ENCODE data around the gene BUB3. TPM values are rescaled to one million over a fixed set of nuclear protein-coding genes. Genes with fewer than 3 reads are reported as not detected.
"Not testable (repeated sequence)": the region's sequence is repeated elsewhere in the genome, so short reads cannot be mapped to it uniquely, and the experiment has no call there.

BUB3 gene
- polyA plus RNA-seq, 2 donors = 18.9 to 72.7 TPM

- no peak overlapping the region for H3K4me3 ChIP-seq (ENCODE audit: low read depth in 1 of 2, low read length in 2 of 2)
- no peaks in the 10 kb centered on the region for H3K27me3 ChIP-seq (ENCODE audit: control insufficient read depth in 1 of 2, insufficient read depth in 2 of 2, low read length in 2 of 2)
- WGBS, 2 donors = 97 to 100% methylated on average over 4 of the region's 4 CpGs
- H3K9me3 ChIP-seq (ENCODE audit: control insufficient read depth in 2 of 2, insufficient read depth in 1 of 2, low read depth in 1 of 2, low read length in 1 of 2) = no peaks in the 10 kb centered on the region
- no peak overlapping the region for H3K27ac ChIP-seq (ENCODE audit: low read depth in 2 of 2, low read length in 1 of 2)
- H3K4me1 ChIP-seq (ENCODE audit: control insufficient read depth in 2 of 2, insufficient read depth in 2 of 2, low read length in 1 of 2) = no peaks in the 10 kb centered on the region
- H3K36me3 ChIP-seq (ENCODE audit: control insufficient read depth in 2 of 2, insufficient read depth in 2 of 2, low read length in 1 of 2) = peaks cover 0 to 4% of the 10 kb centered on the region in 2 donors
These were observed 16.8 kb downstream of the BUB3 start for GRCh38 chr10:123170961-123171360.

- 96 to 97% methylated on average over 10 of the region's 10 CpGs for WGBS, 2 donors
- not testable (repeated sequence) for H3K4me3 ChIP-seq (ENCODE audit: low read depth in 1 of 2, low read length in 2 of 2); H3K27ac ChIP-seq (ENCODE audit: low read depth in 2 of 2, low read length in 1 of 2); H3K4me1 ChIP-seq (ENCODE audit: control insufficient read depth in 2 of 2, insufficient read depth in 2 of 2, low read length in 1 of 2); H3K36me3 ChIP-seq (ENCODE audit: control insufficient read depth in 2 of 2, insufficient read depth in 2 of 2, low read length in 1 of 2); H3K9me3 ChIP-seq (ENCODE audit: control insufficient read depth in 2 of 2, insufficient read depth in 1 of 2, low read depth in 1 of 2, low read length in 1 of 2); H3K27me3 ChIP-seq (ENCODE audit: control insufficient read depth in 1 of 2, insufficient read depth in 2 of 2, low read length in 2 of 2)
These were observed 17.4 kb downstream of the BUB3 start for GRCh38 chr10:123171616-123172015.

- no peaks in the 10 kb centered on the region for H3K27me3 ChIP-seq (ENCODE audit: control insufficient read depth in 1 of 2, insufficient read depth in 2 of 2, low read length in 2 of 2)
- H3K9me3 ChIP-seq (ENCODE audit: control insufficient read depth in 2 of 2, insufficient read depth in 1 of 2, low read depth in 1 of 2, low read length in 1 of 2) = no peaks in the 10 kb centered on the region
- no peak overlapping the region for H3K4me3 ChIP-seq (ENCODE audit: low read depth in 1 of 2, low read length in 2 of 2)
- H3K36me3 ChIP-seq (ENCODE audit: control insufficient read depth in 2 of 2, insufficient read depth in 2 of 2, low read length in 1 of 2) = peaks cover 0 to 7% of the 10 kb centered on the region in 2 donors
- H3K27ac ChIP-seq (ENCODE audit: low read depth in 2 of 2, low read length in 1 of 2) = no peak overlapping the region
- 77 to 80% methylated on average over 9 of the region's 9 CpGs for WGBS, 2 donors
- H3K4me1 ChIP-seq (ENCODE audit: control insufficient read depth in 2 of 2, insufficient read depth in 2 of 2, low read length in 1 of 2) = no peaks in the 10 kb centered on the region
These were observed 21.5 kb downstream of the BUB3 start for GRCh38 chr10:123175389-123176387.

- H3K27ac ChIP-seq (ENCODE audit: low read depth in 2 of 2, low read length in 1 of 2); H3K36me3 ChIP-seq (ENCODE audit: control insufficient read depth in 2 of 2, insufficient read depth in 2 of 2, low read length in 1 of 2); H3K4me3 ChIP-seq (ENCODE audit: low read depth in 1 of 2, low read length in 2 of 2); H3K27me3 ChIP-seq (ENCODE audit: control insufficient read depth in 1 of 2, insufficient read depth in 2 of 2, low read length in 2 of 2); H3K9me3 ChIP-seq (ENCODE audit: control insufficient read depth in 2 of 2, insufficient read depth in 1 of 2, low read depth in 1 of 2, low read length in 1 of 2); H3K4me1 ChIP-seq (ENCODE audit: control insufficient read depth in 2 of 2, insufficient read depth in 2 of 2, low read length in 1 of 2): not testable (repeated sequence)
- 94 to 99% methylated on average over 4 of the region's 4 CpGs for WGBS, 2 donors
These were observed 24.2 kb downstream of the BUB3 start for GRCh38 chr10:123178390-123178789.

- Histone ChIP-seq H3K27me3 (ENCODE audit: control insufficient read depth in 1 of 2, insufficient read depth in 2 of 2, low read length in 2 of 2) (no peaks in the 10 kb centered on the region), H3K4me1 (ENCODE audit: control insufficient read depth in 2 of 2, insufficient read depth in 2 of 2, low read length in 1 of 2) (no peaks in the 10 kb centered on the region), H3K36me3 (ENCODE audit: control insufficient read depth in 2 of 2, insufficient read depth in 2 of 2, low read length in 1 of 2) (peaks cover 0 to 7% of the 10 kb centered on the region in 2 donors), H3K27ac (ENCODE audit: low read depth in 2 of 2, low read length in 1 of 2) (no peak overlapping the region), H3K9me3 (ENCODE audit: control insufficient read depth in 2 of 2, insufficient read depth in 1 of 2, low read depth in 1 of 2, low read length in 1 of 2) (no peaks in the 10 kb centered on the region), H3K4me3 (ENCODE audit: low read depth in 1 of 2, low read length in 2 of 2) (no peak overlapping the region)
- WGBS, 2 donors = 91 to 92% methylated on average over 7 of the region's 7 CpGs
These were observed 26.2 kb downstream of the BUB3 start for GRCh38 chr10:123180101-123181090.

- WGBS, 2 donors = 98 to 99% methylated on average over 2 of the region's 2 CpGs
These were observed 29.5 kb downstream of the BUB3 start for GRCh38 chr10:123183724-123184123.

GRCh38 chr10:123187781-123188180 is 33.6 kb downstream of the BUB3 start:
- Histone ChIP-seq H3K36me3 (ENCODE audit: control insufficient read depth in 2 of 2, insufficient read depth in 2 of 2, low read length in 1 of 2) (peaks cover 2 to 3% of the 10 kb centered on the region in 2 donors), H3K27ac (ENCODE audit: low read depth in 2 of 2, low read length in 1 of 2) (no peak overlapping the region), H3K27me3 (ENCODE audit: control insufficient read depth in 1 of 2, insufficient read depth in 2 of 2, low read length in 2 of 2) (no peaks in the 10 kb centered on the region), H3K4me1 (ENCODE audit: control insufficient read depth in 2 of 2, insufficient read depth in 2 of 2, low read length in 1 of 2) (no peaks in the 10 kb centered on the region), H3K4me3 (ENCODE audit: low read depth in 1 of 2, low read length in 2 of 2) (no peak overlapping the region), H3K9me3 (ENCODE audit: control insufficient read depth in 2 of 2, insufficient read depth in 1 of 2, low read depth in 1 of 2, low read length in 1 of 2) (no peaks in the 10 kb centered on the region)
- 96 to 97% methylated on average over 5 of the region's 5 CpGs for WGBS, 2 donors

More at GRCh38 chr10:123183724-123184123, 29.5 kb downstream of the BUB3 start:
- peaks cover 0 to 3% of the 10 kb centered on the region in 2 donors for H3K36me3 ChIP-seq (ENCODE audit: control insufficient read depth in 2 of 2, insufficient read depth in 2 of 2, low read length in 1 of 2)
- H3K4me1 ChIP-seq (ENCODE audit: control insufficient read depth in 2 of 2, insufficient read depth in 2 of 2, low read length in 1 of 2) = no peaks in the 10 kb centered on the region
- H3K27me3 ChIP-seq (ENCODE audit: control insufficient read depth in 1 of 2, insufficient read depth in 2 of 2, low read length in 2 of 2) = no peaks in the 10 kb centered on the region
- H3K27ac ChIP-seq (ENCODE audit: low read depth in 2 of 2, low read length in 1 of 2) = no peak overlapping the region
- H3K4me3 ChIP-seq (ENCODE audit: low read depth in 1 of 2, low read length in 2 of 2) = no peak overlapping the region
- no peaks in the 10 kb centered on the region for H3K9me3 ChIP-seq (ENCODE audit: control insufficient read depth in 2 of 2, insufficient read depth in 1 of 2, low read depth in 1 of 2, low read length in 1 of 2)

GRCh38 chr10:123191886-123192285 is 37.7 kb downstream of the BUB3 start:
- no peak overlapping the region for H3K27ac ChIP-seq (ENCODE audit: low read depth in 2 of 2, low read length in 1 of 2)
- WGBS, 2 donors = 57 to 80% methylated on average over 8 of the region's 8 CpGs
- no peaks in the 10 kb centered on the region for H3K9me3 ChIP-seq (ENCODE audit: control insufficient read depth in 2 of 2, insufficient read depth in 1 of 2, low read depth in 1 of 2, low read length in 1 of 2)
- H3K4me3 ChIP-seq (ENCODE audit: low read depth in 1 of 2, low read length in 2 of 2) = no peak overlapping the region
- H3K27me3 ChIP-seq (ENCODE audit: control insufficient read depth in 1 of 2, insufficient read depth in 2 of 2, low read length in 2 of 2) = no peaks in the 10 kb centered on the region
- no peaks in the 10 kb centered on the region for H3K4me1 ChIP-seq (ENCODE audit: control insufficient read depth in 2 of 2, insufficient read depth in 2 of 2, low read length in 1 of 2)
- H3K36me3 ChIP-seq (ENCODE audit: control insufficient read depth in 2 of 2, insufficient read depth in 2 of 2, low read length in 1 of 2) = peaks cover 0 to 2% of the 10 kb centered on the region in 2 donors

GRCh38 chr10:123194056-123194455 is 39.9 kb downstream of the BUB3 start:
- Histone ChIP-seq H3K36me3 (ENCODE audit: control insufficient read depth in 2 of 2, insufficient read depth in 2 of 2, low read length in 1 of 2) (peaks cover 0 to 2% of the 10 kb centered on the region in 2 donors), H3K27ac (ENCODE audit: low read depth in 2 of 2, low read length in 1 of 2) (no peak overlapping the region), H3K27me3 (ENCODE audit: control insufficient read depth in 1 of 2, insufficient read depth in 2 of 2, low read length in 2 of 2) (no peaks in the 10 kb centered on the region), H3K4me3 (ENCODE audit: low read depth in 1 of 2, low read length in 2 of 2) (no peak overlapping the region), H3K4me1 (ENCODE audit: control insufficient read depth in 2 of 2, insufficient read depth in 2 of 2, low read length in 1 of 2) (no peaks in the 10 kb centered on the region), H3K9me3 (ENCODE audit: control insufficient read depth in 2 of 2, insufficient read depth in 1 of 2, low read depth in 1 of 2, low read length in 1 of 2) (no peaks in the 10 kb centered on the region)
- 93 to 95% methylated on average over 9 of the region's 9 CpGs for WGBS, 2 donors

All from esophagus (tissue), 2 donors.